ENCODE data around the gene RBM28.

RBM28 gene

DNA sequence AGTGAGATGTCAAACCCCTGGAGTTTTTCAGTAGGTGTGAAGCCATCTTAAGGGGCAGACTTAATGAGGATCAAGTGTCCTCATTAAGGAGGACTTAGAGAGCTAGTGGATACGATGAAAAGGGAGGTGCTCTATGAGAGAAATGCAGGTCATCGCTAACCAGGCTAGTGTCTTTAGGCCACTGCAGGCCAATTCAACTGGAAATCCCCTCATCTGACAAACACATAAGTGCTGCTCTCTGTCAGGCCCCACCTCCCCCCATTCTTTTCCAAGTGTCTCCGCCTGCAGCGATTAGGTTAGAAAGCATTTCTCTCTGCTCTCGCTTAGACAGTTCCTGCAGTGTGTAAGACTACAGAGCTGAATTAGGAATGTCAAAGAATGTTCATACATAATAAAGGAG, 33.7 kb downstream of the RBM28 start:
- Histone ChIP-seq H3K18ac (ENCODE audit: low read depth in 1 of 2, low read length in 2 of 2) (no peak overlapping the region), H2AK5ac (ENCODE audit: low read length, severe bottlenecking) (no peak overlapping the region), H4K8ac (ENCODE audit: low read length) (no peak overlapping the region), H3K9me3 (ENCODE audit: control insufficient read depth, low read length) (no peaks in the 10 kb centered on the region), H3K23ac (ENCODE audit: low read length in 2 of 2) (no peak overlapping the region), H2BK15ac (ENCODE audit: low read depth, poor library complexity, severe bottlenecking) (no peak overlapping the region), H3K4me1 (ENCODE audit: control insufficient read depth, insufficient read depth, low read depth, low read length) (no peaks in the 10 kb centered on the region), H2BK5ac (ENCODE audit: low read depth, low read length, poor library complexity, severe bottlenecking) (no peak overlapping the region), H3K9ac (ENCODE audit: low read length) (no peak overlapping the region), H3K14ac (ENCODE audit: low read length in 2 of 2) (no peak overlapping the region), H3K27ac (ENCODE audit: low read length, poor library complexity, severe bottlenecking) (no peak overlapping the region), H2BK12ac (ENCODE audit: low read length in 2 of 2) (no peak overlapping the region), H4K91ac (ENCODE audit: low read length) (no peak overlapping the region), H3K4ac (ENCODE audit: low read depth in 1 of 2, low read length in 2 of 2) (no peak overlapping the region), H3K4me3 (ENCODE audit: insufficient read depth in 1 of 2, low read depth in 1 of 2, low read length in 2 of 2) (no peak overlapping the region), H2AFZ (ENCODE audit: low read depth, low read length) (no peak overlapping the region), H3K36me3 (ENCODE audit: control insufficient read depth in 1 of 2, insufficient read depth in 2 of 2, low read depth in 1 of 2, low read length in 2 of 2) (peaks cover 30 to 88% of the 10 kb centered on the region in 2 experiments), H3K79me1 (replicated peaks; ENCODE audit: low read length, poor library complexity, severe bottlenecking) (peaks cover 4% of the 10 kb centered on the region), H3K27me3 (ENCODE audit: control insufficient read depth in 1 of 2, insufficient read depth in 1 of 2, low read length in 2 of 2) (no peaks in the 10 kb centered on the region), H2BK120ac (ENCODE audit: low read depth, low read length) (no peak overlapping the region), H3K4me2 (ENCODE audit: low read length, poor library complexity, severe bottlenecking) (no peak overlapping the region)
- 100% methylated on average over 2 of the region's 5 CpGs for WGBS
- no peak for DNase-seq

DNA sequence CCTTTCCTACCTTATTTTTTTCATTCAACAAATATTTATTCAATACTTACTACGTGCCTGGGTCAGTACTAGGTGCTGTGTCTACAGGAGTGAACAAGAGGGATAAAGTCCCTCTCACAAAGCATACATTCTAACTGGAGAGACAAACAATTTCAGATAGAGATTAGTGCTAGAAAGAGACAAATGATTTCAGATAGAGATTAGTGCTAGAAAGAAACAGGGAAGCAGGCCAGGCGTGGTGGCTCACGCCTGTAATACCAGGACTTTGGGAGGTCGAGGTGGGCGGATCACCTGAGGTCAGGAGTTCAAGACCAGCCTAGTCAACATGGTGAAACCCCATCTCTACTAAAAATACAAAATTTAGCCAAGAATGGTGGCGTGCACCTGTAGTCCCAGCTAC, 34.6 kb downstream of the RBM28 start:
- Histone ChIP-seq H2BK120ac (ENCODE audit: low read depth, low read length) (no peak overlapping the region), H4K91ac (ENCODE audit: low read length) (no peak overlapping the region), H3K79me1 (replicated peaks; ENCODE audit: low read length, poor library complexity, severe bottlenecking) (peaks cover 2% of the 10 kb centered on the region), H3K4ac (ENCODE audit: low read depth in 1 of 2, low read length in 2 of 2) (no peak overlapping the region), H3K36me3 (ENCODE audit: control insufficient read depth in 1 of 2, insufficient read depth in 2 of 2, low read depth in 1 of 2, low read length in 2 of 2) (peaks cover 29 to 86% of the 10 kb centered on the region in 2 experiments), H3K14ac (ENCODE audit: low read length in 2 of 2) (no peak overlapping the region), H2BK5ac (ENCODE audit: low read depth, low read length, poor library complexity, severe bottlenecking) (no peak overlapping the region), H3K23ac (ENCODE audit: low read length in 2 of 2) (no peak overlapping the region), H4K8ac (ENCODE audit: low read length) (no peak overlapping the region), H3K4me1 (ENCODE audit: control insufficient read depth, insufficient read depth, low read depth, low read length) (no peaks in the 10 kb centered on the region), H2AFZ (ENCODE audit: low read depth, low read length) (no peak overlapping the region), H2BK15ac (ENCODE audit: low read depth, poor library complexity, severe bottlenecking) (no peak overlapping the region), H3K18ac (ENCODE audit: low read depth in 1 of 2, low read length in 2 of 2) (no peak overlapping the region), H3K9ac (ENCODE audit: low read length) (no peak overlapping the region), H3K27me3 (ENCODE audit: control insufficient read depth in 1 of 2, insufficient read depth in 1 of 2, low read length in 2 of 2) (no peaks in the 10 kb centered on the region), H3K4me3 (ENCODE audit: insufficient read depth in 1 of 2, low read depth in 1 of 2, low read length in 2 of 2) (no peak overlapping the region), H3K4me2 (ENCODE audit: low read length, poor library complexity, severe bottlenecking) (no peak overlapping the region), H3K9me3 (ENCODE audit: control insufficient read depth, low read length) (no peaks in the 10 kb centered on the region), H2BK12ac (ENCODE audit: low read length in 2 of 2) (no peak overlapping the region), H3K27ac (ENCODE audit: low read length, poor library complexity, severe bottlenecking) (no peak overlapping the region), H2AK5ac (ENCODE audit: low read length, severe bottlenecking) (no peak overlapping the region)
- no peak for DNase-seq
- WGBS = 98% methylated on average over 5 of the region's 6 CpGs

DNA sequence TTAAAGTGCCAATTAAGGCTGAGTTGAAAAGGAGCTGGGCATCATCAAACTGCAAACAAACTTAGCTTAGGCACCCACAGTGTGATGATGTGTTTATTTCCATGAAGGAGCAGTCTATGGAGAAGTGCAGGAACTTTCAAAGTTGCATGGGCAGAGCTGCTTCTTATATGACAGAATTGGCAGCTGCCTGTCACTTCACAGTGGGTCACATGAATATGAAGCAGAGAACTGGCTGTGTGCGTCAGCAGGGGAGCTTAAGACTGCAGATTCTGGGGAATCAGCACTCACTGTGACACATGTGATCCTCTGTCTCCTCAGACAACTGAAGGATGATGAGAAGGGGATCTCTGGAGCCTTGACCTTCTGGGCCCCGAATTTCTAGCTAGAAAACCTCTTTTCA, 36.6 kb downstream of the RBM28 start:
- DNase-seq = no peak

DNA sequence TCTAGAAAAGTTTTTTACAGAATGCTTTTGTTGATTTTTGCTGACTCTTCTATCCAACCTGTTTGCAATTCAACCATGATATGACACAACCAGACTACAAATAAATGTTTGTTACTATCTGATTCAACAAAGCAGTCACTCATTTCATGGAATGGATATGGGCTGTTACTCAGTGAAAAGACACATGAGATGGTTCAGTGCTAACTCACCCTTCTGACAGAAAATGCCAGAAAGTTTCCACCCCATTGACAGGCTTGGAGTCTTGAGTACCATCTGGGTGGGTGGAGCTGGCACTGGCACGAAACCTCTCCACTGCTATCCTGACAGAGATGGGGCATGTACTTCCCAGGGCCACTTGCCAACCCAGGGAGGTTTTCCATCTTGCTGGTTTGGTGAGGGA, 39.5 kb downstream of the RBM28 start:
- H3K4me2 ChIP-seq (ENCODE audit: low read length, poor library complexity, severe bottlenecking) = no peak overlapping the region
- H3K23ac ChIP-seq (ENCODE audit: low read length in 2 of 2) = no peak overlapping the region
- no peak overlapping the region for H2BK5ac ChIP-seq (ENCODE audit: low read depth, low read length, poor library complexity, severe bottlenecking)
- no peak overlapping the region for H3K4me3 ChIP-seq (ENCODE audit: insufficient read depth in 1 of 2, low read depth in 1 of 2, low read length in 2 of 2)
- no peak overlapping the region for H2BK15ac ChIP-seq (ENCODE audit: low read depth, poor library complexity, severe bottlenecking)
- H3K36me3 ChIP-seq (ENCODE audit: control insufficient read depth in 1 of 2, insufficient read depth in 2 of 2, low read depth in 1 of 2, low read length in 2 of 2) = peaks cover 34 to 60% of the 10 kb centered on the region in 2 experiments
- no peaks in the 10 kb centered on the region for H3K27me3 ChIP-seq (ENCODE audit: control insufficient read depth in 1 of 2, insufficient read depth in 1 of 2, low read length in 2 of 2)
- 95% methylated on average over 1 of the region's 1 CpG for WGBS
- no peak overlapping the region for H4K91ac ChIP-seq (ENCODE audit: low read length)
- no peak overlapping the region for H2BK120ac ChIP-seq (ENCODE audit: low read depth, low read length)
- H2AFZ ChIP-seq (ENCODE audit: low read depth, low read length) = no peak overlapping the region
- H2AK5ac ChIP-seq (ENCODE audit: low read length, severe bottlenecking) = no peak overlapping the region
- no peak overlapping the region for H2BK12ac ChIP-seq (ENCODE audit: low read length in 2 of 2)
- H4K8ac ChIP-seq (ENCODE audit: low read length) = no peak overlapping the region
- no peaks in the 10 kb centered on the region for H3K79me1 ChIP-seq (replicated peaks; ENCODE audit: low read length, poor library complexity, severe bottlenecking)
- H3K27ac ChIP-seq (ENCODE audit: low read length, poor library complexity, severe bottlenecking) = no peak overlapping the region
- H3K9ac ChIP-seq (ENCODE audit: low read length) = no peak overlapping the region
- no peak overlapping the region for H3K18ac ChIP-seq (ENCODE audit: low read depth in 1 of 2, low read length in 2 of 2)
- no peak for DNase-seq
- no peaks in the 10 kb centered on the region for H3K4me1 ChIP-seq (ENCODE audit: control insufficient read depth, insufficient read depth, low read depth, low read length)
- no peaks in the 10 kb centered on the region for H3K9me3 ChIP-seq (ENCODE audit: control insufficient read depth, low read length)
- no peak overlapping the region for H3K4ac ChIP-seq (ENCODE audit: low read depth in 1 of 2, low read length in 2 of 2)
- no peak overlapping the region for H3K14ac ChIP-seq (ENCODE audit: low read length in 2 of 2)

More for the DNA sequence above, 36.6 kb downstream of the RBM28 start:
- H4K8ac ChIP-seq (ENCODE audit: low read length) = no peak overlapping the region
- no peak overlapping the region for H3K9ac ChIP-seq (ENCODE audit: low read length)
- no peak overlapping the region for H4K91ac ChIP-seq (ENCODE audit: low read length)
- no peak overlapping the region for H3K18ac ChIP-seq (ENCODE audit: low read depth in 1 of 2, low read length in 2 of 2)
- H3K4me1 ChIP-seq (ENCODE audit: control insufficient read depth, insufficient read depth, low read depth, low read length) = no peaks in the 10 kb centered on the region
- no peak overlapping the region for H2AFZ ChIP-seq (ENCODE audit: low read depth, low read length)
- H3K9me3 ChIP-seq (ENCODE audit: control insufficient read depth, low read length) = no peaks in the 10 kb centered on the region
- no peak overlapping the region for H2BK5ac ChIP-seq (ENCODE audit: low read depth, low read length, poor library complexity, severe bottlenecking)
- H3K27me3 ChIP-seq (ENCODE audit: control insufficient read depth in 1 of 2, insufficient read depth in 1 of 2, low read length in 2 of 2) = no peaks in the 10 kb centered on the region
- no peak overlapping the region for H3K23ac ChIP-seq (ENCODE audit: low read length in 2 of 2)
- H3K36me3 ChIP-seq (ENCODE audit: control insufficient read depth in 1 of 2, insufficient read depth in 2 of 2, low read depth in 1 of 2, low read length in 2 of 2) = peaks cover 28 to 79% of the 10 kb centered on the region in 2 experiments
- H3K4me2 ChIP-seq (ENCODE audit: low read length, poor library complexity, severe bottlenecking) = no peak overlapping the region
- peaks cover 2% of the 10 kb centered on the region for H3K79me1 ChIP-seq (replicated peaks; ENCODE audit: low read length, poor library complexity, severe bottlenecking)
- WGBS = 100% methylated on average over 2 of the region's 2 CpGs
- H2AK5ac ChIP-seq (ENCODE audit: low read length, severe bottlenecking) = no peak overlapping the region
- H3K27ac ChIP-seq (ENCODE audit: low read length, poor library complexity, severe bottlenecking) = no peak overlapping the region
- no peak overlapping the region for H3K14ac ChIP-seq (ENCODE audit: low read length in 2 of 2)
- H2BK12ac ChIP-seq (ENCODE audit: low read length in 2 of 2) = no peak overlapping the region
- no peak overlapping the region for H2BK120ac ChIP-seq (ENCODE audit: low read depth, low read length)
- no peak overlapping the region for H3K4ac ChIP-seq (ENCODE audit: low read depth in 1 of 2, low read length in 2 of 2)
- H3K4me3 ChIP-seq (ENCODE audit: insufficient read depth in 1 of 2, low read depth in 1 of 2, low read length in 2 of 2) = no peak overlapping the region
- H2BK15ac ChIP-seq (ENCODE audit: low read depth, poor library complexity, severe bottlenecking) = no peak overlapping the region
